Activated CD8-positive, alpha-beta memory T cell treated with anti-CD3 and anti-CD28 coated beads, Interleukin-2, amount 50 U/mL, for 1 hour (primary cell): ENCODE results near the gene DPYSL3.

Experiments
- DNase-seq: peaks from one replicate; pipeline ENCODE4 v3.0.0-alpha.2; 2020; ENCODE audit errors: extremely low read depth

Gene DPYSL3

DNA sequence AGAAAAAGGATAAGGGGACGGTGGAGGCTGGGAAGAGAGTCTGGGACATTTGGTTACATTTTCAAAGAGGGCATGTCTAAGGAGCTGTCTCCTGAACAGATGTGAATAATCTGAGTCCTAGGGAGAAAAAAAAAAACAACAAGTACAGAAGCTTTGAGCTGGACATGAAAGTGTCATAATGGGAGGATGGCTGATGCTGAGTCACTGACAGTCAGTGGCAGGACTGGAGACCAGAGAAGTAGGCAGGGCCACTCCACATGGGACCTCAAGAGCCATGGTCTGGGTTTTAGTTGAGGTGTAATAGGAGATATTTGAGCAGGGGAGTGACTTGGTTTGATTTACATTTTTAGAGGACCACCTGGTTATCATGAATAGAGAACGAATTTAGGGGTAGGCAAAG is 70.6 kb downstream of the DPYSL3 start:
- DNase-seq = no peak

DNA sequence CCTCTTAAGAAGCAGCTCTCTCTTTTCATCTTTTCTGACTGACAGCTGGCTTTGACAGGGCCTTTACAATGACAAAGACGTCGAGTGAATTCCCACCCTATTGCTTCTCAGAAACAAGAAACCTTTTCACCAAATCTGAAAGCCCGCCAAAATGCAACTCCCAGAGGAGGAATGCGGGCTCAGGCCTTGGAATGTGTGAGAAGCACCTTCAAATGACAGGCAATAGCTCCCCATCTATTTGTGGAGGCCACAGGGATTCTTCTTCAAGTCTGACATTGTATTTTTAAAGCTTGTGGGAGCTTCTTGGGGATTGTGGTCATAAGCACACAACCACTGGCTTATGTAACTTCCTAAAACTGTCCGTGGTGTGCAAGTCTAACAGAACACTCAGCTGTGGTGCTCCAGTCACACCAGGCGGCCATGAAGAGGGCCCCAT is 72.7 kb downstream of the DPYSL3 start:
- DNase-seq = no peak

DNA sequence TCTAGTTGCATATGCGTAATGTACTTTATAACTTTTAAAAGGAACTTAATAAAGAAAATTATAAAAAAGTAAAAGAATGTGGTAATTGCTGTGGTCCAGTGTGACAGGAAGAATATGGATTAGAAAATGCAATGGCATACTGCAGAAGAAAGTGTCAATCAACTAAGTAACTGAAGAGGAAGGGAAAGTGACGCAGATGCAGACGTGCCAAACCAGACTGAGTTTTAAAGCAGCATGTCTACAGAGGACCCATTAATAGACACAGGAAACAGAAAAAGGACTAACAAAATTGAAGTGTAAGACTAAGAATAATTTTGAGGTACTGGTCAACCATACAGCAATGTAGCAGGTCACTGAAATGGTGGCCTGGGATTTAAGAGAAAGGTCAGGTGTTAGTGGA is 73.3 kb downstream of the DPYSL3 start:
- DNase-seq = no peak

DNA sequence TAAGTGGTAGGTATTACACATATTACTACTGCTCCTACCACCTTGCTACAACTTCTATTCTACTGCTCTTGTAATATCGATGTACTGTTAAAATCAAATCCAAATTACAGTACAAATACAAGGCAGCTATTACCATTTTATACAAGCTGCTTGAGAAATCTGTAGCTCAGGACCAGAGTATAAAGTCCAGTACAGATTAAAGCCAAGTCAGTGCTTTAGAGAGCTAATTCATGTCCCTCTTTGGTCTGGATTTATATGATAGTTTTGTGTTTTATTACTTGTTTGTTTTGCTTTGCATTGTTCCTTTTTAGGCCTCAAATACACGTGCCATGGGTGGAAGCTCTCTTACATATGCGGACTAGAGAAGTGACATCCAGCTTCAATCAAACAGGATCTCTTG is 75.8 kb downstream of the DPYSL3 start:
- DNase-seq = no peak

DNA sequence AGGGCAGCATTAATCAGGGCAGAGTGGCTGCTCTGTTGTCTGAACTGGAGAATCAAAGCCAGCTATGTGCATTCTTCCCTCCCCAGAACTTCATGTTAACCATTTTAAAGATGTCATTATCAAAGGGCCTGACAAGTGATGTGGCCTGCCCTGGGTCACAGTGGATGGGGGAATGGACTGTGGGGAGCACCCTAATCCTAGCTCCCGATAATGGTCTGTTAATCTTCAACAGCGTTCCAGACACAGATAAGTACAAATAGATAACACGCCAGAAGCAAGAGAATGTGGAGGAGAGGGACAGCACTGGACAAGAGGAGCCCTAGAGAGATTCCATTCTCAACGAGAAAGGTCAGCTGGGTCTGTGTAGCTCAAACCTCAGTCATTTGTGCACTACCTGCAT is 77.5 kb downstream of the DPYSL3 start:
- DNase-seq = no peak

DNA sequence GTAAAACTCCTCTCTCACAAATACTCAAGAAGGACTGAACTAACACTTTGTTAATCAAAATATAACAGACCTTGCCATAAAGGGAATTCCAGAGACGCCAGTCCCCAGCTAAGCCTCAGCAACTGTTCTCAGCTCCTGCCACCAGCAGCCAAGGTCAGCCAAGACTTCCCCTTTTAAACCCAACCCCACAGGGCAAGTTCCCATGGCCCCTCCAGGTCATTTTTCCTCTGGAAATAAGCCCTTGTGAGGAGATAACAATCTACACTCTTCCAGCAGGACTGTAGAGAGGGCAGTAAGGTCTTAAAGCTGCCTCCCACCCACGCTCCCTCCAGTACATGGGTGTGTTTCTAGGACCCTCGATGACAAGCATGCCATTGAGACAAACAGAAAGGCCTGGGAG is 78.3 kb downstream of the DPYSL3 start:
- no peak for DNase-seq

DNA sequence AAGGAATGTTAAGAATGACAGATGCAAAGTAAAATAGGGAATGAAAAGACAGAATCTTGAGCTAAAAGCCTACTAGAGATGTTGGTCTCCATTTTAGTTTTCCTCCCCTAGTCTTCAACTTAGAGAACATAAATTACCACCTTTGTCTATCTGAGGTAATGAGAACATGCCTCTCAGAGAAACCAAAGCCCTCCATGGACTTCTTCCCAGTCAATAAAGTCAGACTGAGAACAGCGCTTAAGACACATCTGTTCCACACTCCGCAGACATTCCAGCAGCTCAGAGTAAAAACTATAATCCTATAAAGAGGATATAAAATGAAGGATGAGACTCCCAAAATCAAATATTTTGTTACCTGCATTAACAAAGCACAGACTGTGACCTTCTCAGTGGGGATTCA is 79.2 kb downstream of the DPYSL3 start:
- no peak for DNase-seq

DNA sequence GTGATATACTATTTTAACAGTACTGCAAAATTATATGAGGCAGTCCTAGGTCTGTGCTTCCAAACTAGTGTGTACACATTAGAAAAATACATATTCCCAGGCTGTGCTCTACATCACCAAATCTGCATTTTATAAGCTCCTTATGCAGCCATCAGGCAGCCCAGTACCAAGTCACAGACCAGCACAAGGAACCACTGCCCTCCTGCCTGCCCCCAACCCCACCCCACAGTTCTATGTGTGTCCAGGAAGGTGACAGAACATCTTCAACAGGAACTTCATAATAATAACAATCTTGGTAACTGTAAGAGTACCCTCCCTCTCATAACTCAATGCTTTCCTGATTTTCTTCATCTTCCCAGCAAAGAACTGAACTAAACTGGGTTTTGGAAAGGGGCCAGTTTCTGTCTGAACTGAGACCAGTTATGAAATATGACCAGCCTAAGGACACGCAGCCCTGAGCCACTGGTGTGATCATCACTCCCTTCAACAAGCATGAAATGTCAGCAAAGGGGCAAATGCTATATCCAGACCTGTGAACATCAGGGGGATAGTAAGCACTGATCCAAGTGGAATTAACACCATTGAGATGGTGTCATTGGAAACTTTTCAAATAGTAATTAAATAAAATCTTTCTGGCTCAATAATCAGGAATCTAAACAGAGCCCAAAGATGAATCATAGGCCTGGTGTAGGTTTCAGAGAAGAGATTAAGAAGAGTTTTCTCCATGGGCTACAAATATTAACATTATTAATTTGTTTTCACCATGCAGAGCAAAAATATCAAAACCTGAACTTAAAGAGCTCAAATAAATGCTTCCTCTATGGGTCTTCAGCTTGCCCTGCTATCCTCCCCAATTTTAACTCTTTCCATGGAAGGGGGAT is 82.1 kb downstream of the DPYSL3 start:
- no peak for DNase-seq

DNA sequence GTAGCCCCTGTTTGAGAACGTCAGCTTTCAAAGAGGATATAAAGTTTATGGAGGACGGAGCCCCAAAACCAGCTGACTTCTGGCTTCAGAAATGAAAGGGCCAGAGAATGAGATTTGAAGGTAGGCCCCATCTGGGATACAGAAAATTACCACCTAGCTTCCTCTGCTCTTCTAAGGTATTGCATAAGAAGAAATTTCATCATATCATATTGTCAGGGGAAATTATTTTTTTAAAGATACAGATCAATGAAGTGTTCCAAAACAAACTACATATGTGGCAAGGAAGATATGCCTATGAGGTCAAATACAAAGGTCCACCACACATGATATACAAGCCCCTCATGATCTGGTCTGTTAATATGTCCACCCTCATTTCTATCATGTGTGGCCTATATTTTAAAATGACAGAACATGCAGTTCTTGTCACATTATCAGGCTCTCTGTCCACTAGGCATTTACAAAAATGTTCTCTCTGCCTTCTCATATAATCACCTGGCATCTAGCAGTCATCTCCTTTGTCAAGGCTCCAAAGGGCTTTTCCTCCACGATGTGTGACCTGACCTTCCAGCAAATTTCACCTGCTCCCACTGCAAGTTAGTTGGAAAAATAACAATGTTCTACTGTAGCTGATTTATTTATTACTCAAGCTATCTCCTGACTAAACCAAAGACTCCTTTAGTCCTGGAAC is 83.1 kb downstream of the DPYSL3 start:
- no peak for DNase-seq

DNA sequence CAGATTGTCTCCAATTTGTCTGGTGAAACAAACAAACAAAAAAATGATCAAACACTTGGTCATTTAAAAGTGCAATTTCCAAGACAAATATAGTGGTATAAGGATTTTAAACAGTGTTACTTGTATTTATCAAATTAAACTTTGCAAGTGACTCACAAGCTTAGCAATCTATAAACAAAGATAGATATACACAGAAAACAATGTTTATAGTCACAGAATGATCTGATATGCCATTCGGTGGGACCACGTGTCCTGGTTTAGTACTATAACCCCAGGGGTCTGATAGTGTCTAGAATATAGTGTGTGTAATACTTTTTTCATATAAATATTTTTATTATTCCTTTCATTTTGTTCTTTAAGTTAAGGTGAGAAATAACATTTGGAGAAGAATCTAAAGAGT is 91.3 kb downstream of the DPYSL3 start:
- no peak for DNase-seq

DNA sequence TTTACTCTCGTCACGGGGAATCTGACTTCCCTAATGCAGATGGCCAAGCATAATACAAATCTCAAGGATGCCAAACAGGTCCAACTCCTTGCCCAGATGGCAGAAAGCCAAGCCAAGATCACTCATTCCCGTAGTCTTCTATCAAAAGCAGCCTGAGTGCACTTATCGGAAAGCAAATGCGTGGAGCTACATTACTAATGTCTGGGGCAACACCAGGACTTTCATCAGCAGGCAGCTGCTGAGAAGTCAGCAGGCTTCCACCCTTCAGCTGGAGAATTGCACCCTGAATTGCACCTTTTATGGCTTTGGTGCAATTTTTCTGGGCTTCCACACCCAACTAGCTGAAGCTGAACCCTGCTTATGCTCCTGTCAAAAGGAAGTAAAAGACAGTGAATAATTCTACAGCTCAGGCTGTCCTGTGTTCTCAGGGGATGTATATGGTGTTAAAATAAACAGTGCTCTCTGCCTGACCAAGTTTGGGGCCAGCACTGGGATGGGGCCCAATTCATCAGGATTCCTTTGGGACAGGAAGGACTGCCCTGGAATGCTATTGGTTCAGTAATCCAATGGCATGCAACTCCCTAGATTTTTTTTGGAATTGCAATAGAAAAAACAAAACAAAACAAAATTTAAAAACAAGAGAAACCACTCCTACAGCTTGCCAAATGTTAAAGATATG is 92.6 kb downstream of the DPYSL3 start:
- DNase-seq = no peak

DNA sequence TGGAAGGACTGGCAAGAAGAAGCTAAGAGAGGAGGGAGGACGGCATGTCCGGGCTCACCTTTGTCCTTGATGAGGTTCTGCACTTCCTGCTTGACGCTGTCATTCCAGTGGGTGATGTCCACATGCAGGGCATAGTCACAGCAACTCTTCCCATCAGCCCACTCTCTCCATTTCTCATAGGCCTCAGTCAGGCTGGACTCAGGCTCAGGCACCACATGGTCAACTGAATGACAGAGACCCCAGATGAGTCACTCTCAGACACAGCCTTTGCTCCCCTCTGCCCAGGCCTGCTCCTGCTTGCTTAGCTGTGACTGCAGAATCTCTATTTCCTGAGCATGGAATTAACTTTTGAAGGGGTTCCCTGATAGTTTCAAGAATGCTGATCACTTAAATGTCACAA is 94.2 kb downstream of the DPYSL3 start:
- no peak for DNase-seq

DNA sequence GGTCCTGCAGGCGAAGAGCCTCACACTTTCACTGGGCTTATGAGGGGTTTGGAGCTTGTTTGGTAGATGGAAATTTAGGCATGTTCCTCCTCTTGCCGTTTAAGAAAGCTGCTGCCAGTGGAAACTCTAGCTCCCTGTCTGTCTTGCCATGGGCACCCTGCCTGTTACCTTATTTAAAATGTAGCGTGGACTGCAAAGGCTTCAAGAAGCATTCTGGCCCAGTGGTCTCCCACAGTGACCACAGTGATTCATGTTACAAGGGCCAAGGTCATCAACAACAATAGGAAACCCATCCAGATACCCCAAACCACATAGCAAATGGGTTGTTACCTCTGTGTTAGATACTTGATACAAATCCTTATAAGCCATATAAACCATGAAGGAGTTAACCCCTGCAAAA is 96.6 kb downstream of the DPYSL3 start:
- no peak for DNase-seq

DNA sequence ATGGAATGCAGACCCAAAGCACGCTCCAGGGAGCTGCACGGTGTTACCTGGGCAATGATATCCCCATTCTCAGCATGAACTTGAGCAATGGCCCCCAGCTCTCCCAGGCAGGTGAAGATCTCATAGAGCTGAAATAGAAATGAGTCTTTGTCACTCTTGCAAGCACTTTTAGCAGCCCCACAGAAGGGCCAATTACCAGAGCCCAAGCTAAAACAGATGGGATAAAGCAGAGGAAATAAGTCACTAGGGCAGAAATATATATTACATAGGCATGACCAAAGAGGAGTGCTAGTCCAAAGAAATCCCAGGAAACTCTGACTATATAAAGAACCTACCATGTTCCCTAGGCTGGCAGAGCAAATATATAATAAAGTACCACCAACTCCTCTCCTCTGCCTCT is 97.3 kb downstream of the DPYSL3 start:
- no peak for DNase-seq

DNA sequence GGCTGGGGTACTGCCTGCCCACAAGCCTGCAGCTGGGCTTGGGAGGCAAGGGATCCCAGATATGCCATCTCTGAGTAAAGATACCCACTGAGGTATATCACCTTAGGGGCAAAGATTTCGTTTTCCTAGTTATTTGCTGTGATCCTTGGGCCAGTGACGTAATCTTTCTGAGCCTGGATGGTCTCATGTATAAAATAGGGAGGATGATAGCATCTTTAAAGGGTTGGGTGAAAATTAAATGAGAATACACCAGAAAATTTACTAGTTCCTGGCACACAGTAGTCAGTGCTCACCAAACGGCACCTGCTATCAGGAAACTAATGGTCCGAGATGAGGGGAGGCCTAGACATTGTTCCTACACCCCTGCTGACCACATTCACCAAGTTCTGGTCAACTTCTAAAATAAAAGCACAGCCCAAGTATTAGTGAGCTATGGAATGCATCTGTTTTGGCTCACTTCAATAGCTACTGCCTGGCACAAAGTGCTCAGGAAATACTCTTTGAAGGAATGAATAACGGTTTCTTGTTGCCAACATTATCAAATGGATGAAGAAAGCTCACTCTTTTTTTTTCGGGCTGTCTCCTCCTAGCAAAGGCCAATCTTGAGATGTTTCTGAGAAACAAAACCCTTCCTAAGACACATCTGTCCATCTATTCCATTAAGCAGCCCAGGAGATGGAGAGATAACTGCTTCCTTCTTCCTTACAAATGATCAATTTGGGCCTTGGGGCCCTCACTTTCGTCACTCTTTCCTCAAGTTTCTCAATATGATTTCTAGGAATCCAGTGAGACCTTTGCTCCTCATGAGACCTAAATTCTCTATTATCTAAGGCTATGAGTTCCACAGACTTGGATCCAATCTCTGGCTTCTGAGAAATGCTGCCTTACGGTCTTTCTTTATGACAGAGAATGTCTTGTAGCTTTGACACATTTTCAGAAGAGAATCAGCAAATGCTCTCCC is 98.2 kb downstream of the DPYSL3 start:
- DNase-seq = no peak

DNA sequence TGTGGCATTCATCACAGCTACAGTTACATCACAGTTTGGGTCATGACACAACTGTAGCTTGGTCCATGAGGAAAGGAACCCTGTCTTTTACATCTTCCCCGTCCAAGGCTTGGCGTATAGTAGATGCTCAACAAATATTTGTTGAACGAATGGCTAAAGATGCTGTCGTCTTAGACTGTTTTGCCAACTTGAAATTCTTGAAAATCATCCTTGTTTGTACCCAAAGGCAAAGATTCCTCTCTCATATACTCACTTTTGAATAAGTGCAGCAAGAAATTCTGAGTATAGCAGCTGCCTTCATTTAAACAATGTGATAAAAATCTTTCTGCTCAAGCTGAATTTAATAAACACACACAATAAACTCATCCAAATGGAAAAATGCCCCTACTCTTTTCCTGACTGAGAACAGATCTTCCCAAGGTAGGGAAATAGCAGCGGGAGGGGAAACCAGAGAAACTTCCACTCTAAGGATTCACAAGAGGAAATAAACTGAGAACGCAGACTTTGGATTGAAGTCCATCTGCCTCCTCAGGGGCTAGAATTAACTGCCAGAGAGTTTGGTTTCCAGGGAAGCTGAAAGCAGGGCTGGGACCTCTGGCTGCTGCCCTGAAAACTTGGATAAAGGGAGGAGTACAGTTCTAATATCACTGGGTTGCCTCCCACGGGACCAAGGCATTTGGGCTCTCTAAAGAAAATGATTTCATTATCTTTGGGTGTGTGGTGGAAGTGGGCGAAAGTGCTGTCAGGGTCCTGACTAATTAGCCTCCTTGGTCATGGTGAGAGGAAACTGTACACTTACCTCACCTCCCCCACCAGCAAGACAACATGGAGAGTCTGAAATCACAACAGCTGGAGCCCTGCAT is 99.1 kb downstream of the DPYSL3 start:
- no peak for DNase-seq

DNA sequence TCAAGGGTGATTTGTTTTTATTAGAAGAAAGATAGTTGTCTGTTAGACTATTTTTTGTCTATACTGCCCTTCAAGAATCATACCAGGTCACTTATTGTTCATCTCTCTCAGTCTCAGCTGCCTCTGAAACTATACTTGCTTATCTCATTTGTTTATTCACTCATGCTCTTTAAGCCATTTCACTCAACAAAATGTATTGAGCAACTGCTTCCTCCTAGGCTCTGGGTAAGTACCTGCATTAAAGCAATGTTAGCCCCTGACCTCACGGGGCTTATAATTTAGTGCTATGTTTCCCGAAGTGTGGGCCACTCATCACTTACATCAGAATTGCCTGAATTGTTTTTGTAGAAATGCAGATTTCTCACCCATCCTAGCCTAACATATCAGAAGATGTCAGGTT is 100.9 kb downstream of the DPYSL3 start:
- DNase-seq = no peak

DNA sequence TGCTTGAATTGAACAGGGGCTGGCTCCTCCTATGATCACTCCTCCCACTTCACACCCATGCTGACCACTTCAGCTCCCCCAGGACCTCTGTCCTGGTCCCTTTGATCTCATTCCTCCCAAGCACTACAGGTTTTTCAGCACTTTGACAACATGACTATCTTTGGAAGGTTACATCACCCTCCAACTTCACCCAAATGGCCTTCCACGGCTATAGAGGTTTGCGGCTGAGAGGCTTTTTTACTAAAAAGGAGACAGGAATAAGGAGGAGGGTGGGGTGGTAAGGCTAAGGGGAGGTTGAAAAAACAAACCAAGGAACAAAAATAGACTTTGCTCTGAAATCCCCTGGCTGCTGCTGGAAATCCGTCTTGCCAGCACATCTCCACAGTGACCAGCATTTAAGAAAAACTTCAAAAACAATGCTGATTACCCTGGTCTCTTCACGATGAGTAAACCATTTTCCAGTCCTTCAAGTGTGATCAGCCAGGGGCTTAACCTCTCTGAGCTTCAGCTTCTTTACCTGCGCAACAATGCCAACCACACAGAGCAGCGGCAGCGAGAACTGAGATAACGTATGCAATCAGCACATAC is 102.7 kb downstream of the DPYSL3 start:
- DNase-seq = no peak

DNA sequence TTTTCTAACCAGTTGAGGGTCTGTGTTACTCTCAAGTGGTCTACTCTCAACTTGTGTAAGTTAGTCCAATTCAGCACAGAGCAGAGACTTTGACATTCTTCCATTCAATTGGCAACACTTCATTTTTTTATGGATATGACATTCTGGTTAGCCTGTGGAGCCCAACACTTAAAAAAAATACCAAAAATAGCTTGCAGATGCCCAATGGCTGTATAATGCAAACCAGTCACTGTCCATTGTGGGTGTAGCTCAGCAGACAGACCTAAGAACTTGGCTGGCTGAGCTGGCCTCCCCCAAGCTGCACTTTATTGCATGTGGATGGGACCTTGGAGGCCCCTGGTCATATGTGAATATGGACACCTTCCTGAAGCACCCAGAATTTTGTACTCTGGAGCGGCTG is 103.2 kb downstream of the DPYSL3 start:
- DNase-seq = no peak

DNA sequence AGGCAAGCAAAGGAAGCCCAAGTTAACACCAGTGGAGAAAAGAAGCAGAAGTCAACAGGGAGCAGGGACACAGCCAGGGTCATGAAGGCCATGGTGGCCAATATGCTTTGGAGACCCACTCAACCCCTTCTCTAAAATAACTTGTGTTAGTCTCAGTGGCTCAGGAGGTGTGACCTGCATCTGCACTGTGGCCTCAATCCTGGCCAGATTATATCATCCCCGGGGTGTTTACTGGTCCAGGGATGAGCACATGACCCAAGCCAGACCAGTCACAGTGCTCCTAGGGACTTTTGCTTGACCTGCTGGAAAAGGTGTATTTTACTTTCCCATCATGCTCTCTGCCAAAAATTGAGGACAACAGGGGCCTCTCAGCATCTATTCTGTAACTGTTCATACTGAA is 105.2 kb downstream of the DPYSL3 start:
- DNase-seq = no peak
